ENCODE results near the gene FLNB. TPM values are rescaled to one million over a fixed set of nuclear protein-coding genes. Genes with fewer than 3 reads are reported as not detected.

The FLNB gene
- total and polyA plus RNA-seq, 2 experiments from 2014 or later: 60.6 to 186 TPM

GRCh38 chr3:58152225-58153015, 144.2 kb downstream of the FLNB start:
- no peak overlapping the region for H3K9ac ChIP-seq
- no peaks in the 10 kb centered on the region for H3K4me1 ChIP-seq (ENCODE audit: insufficient read depth)
- no peak overlapping the region for H3K4me2 ChIP-seq (ENCODE audit: unreplicated experiment)
- H3K9me3 ChIP-seq (ENCODE audit: low read depth): no peaks in the 10 kb centered on the region
- H2AFZ ChIP-seq: no peak overlapping the region
- H3K36me3 ChIP-seq (ENCODE audit: low read depth): peaks cover 89% of the 10 kb centered on the region
- in situ Hi-C loops (cut with MboI): no loop called here
- no peak overlapping the region for H3K27ac ChIP-seq
- 91% methylated on average over 17 of the region's 17 CpGs for WGBS, 2 experiments (ENCODE audit: low coverage in 1 of 2, low lambda C conversion rate in 2 of 2, missing lambda C conversion rate in 2 of 2)
- TF ChIP-seq EZH2 (IDR thresholded peaks at IDR 0.05; ENCODE audit: insufficient read depth, poor library complexity, severe bottlenecking) (no peak), EZH2phosphoT487 (IDR thresholded peaks at IDR 0.05; ENCODE audit: insufficient read depth, low read depth) (no peak)
- peaks cover 7% of the 10 kb centered on the region; the same call in 1 of the 2 replicates for H3F3A ChIP-seq (ENCODE audit: insufficient read depth)
- H3K4me3 ChIP-seq: no peak overlapping the region
- no peaks in the 10 kb centered on the region for H3K79me2 ChIP-seq (ENCODE audit: insufficient read depth)
- no peaks in the 10 kb centered on the region for H4K20me1 ChIP-seq (ENCODE audit: insufficient read depth)
- no peak for DNase-seq
- H3K27me3 ChIP-seq (replicated peaks; ENCODE audit: insufficient read depth): no peaks in the 10 kb centered on the region
- no peaks in the 10 kb centered on the region for H3K9me2 ChIP-seq (ENCODE audit: insufficient read depth)

GRCh38 chr3:58153371-58153770, 145.1 kb downstream of the FLNB start:
- 97 to 98% methylated on average over 14 to 16 of the region's 16 CpGs for WGBS, 2 experiments (ENCODE audit: low coverage in 1 of 2, low lambda C conversion rate in 2 of 2, missing lambda C conversion rate in 2 of 2)
- Histone ChIP-seq H3K36me3 (ENCODE audit: low read depth) (peaks cover 91% of the 10 kb centered on the region), H3K9me2 (ENCODE audit: insufficient read depth) (no peaks in the 10 kb centered on the region)

GRCh38 chr3:58154626-58155449, 146.6 kb downstream of the FLNB start:
- DNase-seq: no peak
- Histone ChIP-seq H3F3A (ENCODE audit: insufficient read depth) (peaks cover 17% of the 10 kb centered on the region), H4K20me1 (ENCODE audit: insufficient read depth) (no peaks in the 10 kb centered on the region), H2AFZ (no peak overlapping the region), H3K4me2 (ENCODE audit: unreplicated experiment) (no peak overlapping the region), H3K9me2 (ENCODE audit: insufficient read depth) (no peaks in the 10 kb centered on the region), H3K27ac (no peak overlapping the region), H3K27me3 (replicated peaks; ENCODE audit: insufficient read depth) (no peaks in the 10 kb centered on the region), H3K9me3 (ENCODE audit: low read depth) (no peaks in the 10 kb centered on the region), H3K36me3 (ENCODE audit: low read depth) (peaks cover 91% of the 10 kb centered on the region), H3K79me2 (ENCODE audit: insufficient read depth) (no peaks in the 10 kb centered on the region), H3K4me3 (no peak overlapping the region), H3K9ac (no peak overlapping the region), H3K4me1 (ENCODE audit: insufficient read depth) (no peaks in the 10 kb centered on the region)
- WGBS, 2 experiments (ENCODE audit: low coverage in 1 of 2, low lambda C conversion rate in 2 of 2, missing lambda C conversion rate in 2 of 2): 92 to 94% methylated on average over 10 of the region's 10 CpGs
- in situ Hi-C loops (cut with MboI): no loop called here
- TF ChIP-seq EZH2phosphoT487 (IDR thresholded peaks at IDR 0.05; ENCODE audit: insufficient read depth, low read depth): no peak
- no peak for TF ChIP-seq EZH2 (IDR thresholded peaks at IDR 0.05; ENCODE audit: insufficient read depth, poor library complexity, severe bottlenecking)

More at GRCh38 chr3:58153371-58153770, 145.1 kb downstream of the FLNB start:
- Histone ChIP-seq H4K20me1 (ENCODE audit: insufficient read depth) (no peaks in the 10 kb centered on the region), H3K9me3 (ENCODE audit: low read depth) (no peaks in the 10 kb centered on the region), H3K4me2 (ENCODE audit: unreplicated experiment) (no peak overlapping the region), H3K27me3 (replicated peaks; ENCODE audit: insufficient read depth) (no peaks in the 10 kb centered on the region), H3K4me3 (no peak overlapping the region), H3K4me1 (ENCODE audit: insufficient read depth) (no peaks in the 10 kb centered on the region), H3K79me2 (ENCODE audit: insufficient read depth) (no peaks in the 10 kb centered on the region), H3K27ac (no peak overlapping the region), H3K9ac (no peak overlapping the region), H2AFZ (no peak overlapping the region), H3F3A (ENCODE audit: insufficient read depth) (peaks cover 9% of the 10 kb centered on the region; the same call in 1 of the 2 replicates)
- DNase-seq: no peak
- TF ChIP-seq EZH2phosphoT487 (IDR thresholded peaks at IDR 0.05; ENCODE audit: insufficient read depth, low read depth): no peak
- no peak for TF ChIP-seq EZH2 (IDR thresholded peaks at IDR 0.05; ENCODE audit: insufficient read depth, poor library complexity, severe bottlenecking)
- in situ Hi-C loops (cut with MboI): no loop called here

DNA sequence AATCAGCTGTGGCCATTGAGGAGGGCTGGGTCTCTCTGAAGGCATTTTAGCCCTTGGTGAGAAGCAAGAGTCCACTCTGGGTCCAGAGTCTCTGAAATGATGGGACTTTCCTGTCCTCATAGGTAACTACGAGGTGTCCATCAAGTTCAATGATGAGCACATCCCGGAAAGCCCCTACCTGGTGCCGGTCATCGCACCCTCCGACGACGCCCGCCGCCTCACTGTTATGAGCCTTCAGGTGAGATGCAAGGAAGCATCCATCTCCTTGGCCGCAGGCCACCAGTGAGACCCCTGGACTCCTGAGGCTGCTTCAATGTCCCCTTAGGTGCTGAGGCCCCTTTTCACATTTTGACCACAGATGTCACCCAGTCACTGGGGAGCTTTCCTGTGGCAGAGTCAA, 147.6 kb downstream of the FLNB start:
- Histone ChIP-seq H4K20me1 (ENCODE audit: insufficient read depth) (no peaks in the 10 kb centered on the region), H3K9me2 (ENCODE audit: insufficient read depth) (no peaks in the 10 kb centered on the region), H3K79me2 (ENCODE audit: insufficient read depth) (no peaks in the 10 kb centered on the region), H3K4me3 (no peak overlapping the region), H3K9ac (no peak overlapping the region), H3K27ac (no peak overlapping the region), H3K4me2 (ENCODE audit: unreplicated experiment) (no peak overlapping the region), H3F3A (ENCODE audit: insufficient read depth) (peaks cover 22% of the 10 kb centered on the region), H3K36me3 (ENCODE audit: low read depth) (peaks cover 90% of the 10 kb centered on the region), H3K4me1 (ENCODE audit: insufficient read depth) (no peaks in the 10 kb centered on the region), H3K9me3 (ENCODE audit: low read depth) (no peaks in the 10 kb centered on the region), H3K27me3 (replicated peaks; ENCODE audit: insufficient read depth) (no peaks in the 10 kb centered on the region), H2AFZ (no peak overlapping the region)
- no peak for DNase-seq
- no peak for TF ChIP-seq EZH2phosphoT487 (IDR thresholded peaks at IDR 0.05; ENCODE audit: insufficient read depth, low read depth)
- no peak for TF ChIP-seq EZH2 (IDR thresholded peaks at IDR 0.05; ENCODE audit: insufficient read depth, poor library complexity, severe bottlenecking)
- in situ Hi-C loops (cut with MboI): no loop called here
- 95 to 98% methylated on average over 10 of the region's 10 CpGs for WGBS, 2 experiments (ENCODE audit: low coverage in 1 of 2, low lambda C conversion rate in 2 of 2, missing lambda C conversion rate in 2 of 2)

Measured in GM23248 (cell line).